Colonic mucosa (tissue), 4 donors: ENCODE measurements around the gene ASL. TPM values are rescaled to one million over a fixed set of nuclear protein-coding genes. Genes with fewer than 3 reads are reported as not detected.
A peak's percentile ranks its signal among the peaks of the same experiment; 100 is the strongest.
"Not testable (repeated sequence)": the region's sequence is repeated elsewhere in the genome, so short reads cannot be mapped to it uniquely, and the experiment has no call there.

Experiments
- DNase-seq: peaks from one replicate; pipeline ENCODE4 v3.0.0-alpha.2; 2020
- H3K27ac ChIP-seq: fragments of 200-600 bp; one replicate; pipeline ENCODE4 v1.8.0; 2021
- H3K27me3 ChIP-seq: fragments of 200-600 bp; one replicate; pipeline ENCODE4 v1.8.0; 2021
- H3K36me3 ChIP-seq: fragments of 200-600 bp; one replicate; pipeline ENCODE4 v1.8.0; 2021
- H3K4me1 ChIP-seq: fragments of 200-600 bp; one replicate; pipeline ENCODE4 v1.8.0; 2021; ENCODE audit warnings: mild to moderate bottlenecking
- H3K4me3 ChIP-seq: fragments of 200-600 bp; one replicate; pipeline ENCODE4 v1.8.0; 2021
- H3K9ac ChIP-seq, 2 donors: one replicate each; pipeline ENCODE4 v1.7.0; 2013; ENCODE audit warnings: control low read depth in 2 of 2, low read depth in 2 of 2, low read length in 2 of 2
- H3K9me3 ChIP-seq: fragments of 200-600 bp; one replicate; pipeline ENCODE4 v1.8.0; 2021
- intact Hi-C: fragments of 100-400 bp; cut with DNase I; formaldehyde crosslinking; loops from one replicate; pipeline ENCODE4 v1.14.1; 2022
- total RNA-seq, 2 donors: library from RNA; stranded (reverse); fragmentation: NEBNext Ultra II Directional in 1 of 2; extraction: Animal tissue kit (Norgen Biotek cat#: 25700) in 1 of 2; gene quantifications; one replicate each; pipeline ENCODE4 v1.2.1, GENCODE V29; 2021
- TF ChIP-seq, protein P1 (sequence below): fragments of 200-600 bp; IDR thresholded peaks from one replicate; pipeline ENCODE4 v1.8.0; 2022; ENCODE audit warnings: antibody characterized with exemption, mild to moderate bottlenecking
- donor health status: healthy.
- donor health status: DM: no; HTN: no; CAD: no.
- donor health status: DM: no; HTN: no; CAD: no.

Gene ASL
- total RNA-seq, 2 donors from 2014 or later, result 134 to 144 TPM

DNA sequence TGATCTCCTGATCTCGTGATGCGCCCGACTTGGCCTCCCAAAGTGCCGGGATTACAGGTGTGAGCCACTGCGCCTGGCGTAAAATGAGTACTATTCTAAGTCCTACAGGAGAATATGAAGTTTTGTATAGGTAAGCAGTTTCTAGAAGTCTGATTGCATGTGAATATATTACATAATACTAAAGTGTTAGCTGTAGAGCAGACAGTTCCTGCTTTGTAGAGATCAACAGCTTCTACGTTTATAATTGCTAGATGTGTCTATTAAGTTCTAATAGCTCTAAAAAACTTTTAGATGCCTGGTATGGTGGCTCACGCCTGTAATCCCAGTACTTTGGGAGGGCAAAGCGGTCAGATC lies 47.5 kb downstream of the ASL start:
- no peak overlapping the region for H3K4me3 ChIP-seq
- DNase-seq, result no peak
- TF ChIP-seq, protein P1, sequence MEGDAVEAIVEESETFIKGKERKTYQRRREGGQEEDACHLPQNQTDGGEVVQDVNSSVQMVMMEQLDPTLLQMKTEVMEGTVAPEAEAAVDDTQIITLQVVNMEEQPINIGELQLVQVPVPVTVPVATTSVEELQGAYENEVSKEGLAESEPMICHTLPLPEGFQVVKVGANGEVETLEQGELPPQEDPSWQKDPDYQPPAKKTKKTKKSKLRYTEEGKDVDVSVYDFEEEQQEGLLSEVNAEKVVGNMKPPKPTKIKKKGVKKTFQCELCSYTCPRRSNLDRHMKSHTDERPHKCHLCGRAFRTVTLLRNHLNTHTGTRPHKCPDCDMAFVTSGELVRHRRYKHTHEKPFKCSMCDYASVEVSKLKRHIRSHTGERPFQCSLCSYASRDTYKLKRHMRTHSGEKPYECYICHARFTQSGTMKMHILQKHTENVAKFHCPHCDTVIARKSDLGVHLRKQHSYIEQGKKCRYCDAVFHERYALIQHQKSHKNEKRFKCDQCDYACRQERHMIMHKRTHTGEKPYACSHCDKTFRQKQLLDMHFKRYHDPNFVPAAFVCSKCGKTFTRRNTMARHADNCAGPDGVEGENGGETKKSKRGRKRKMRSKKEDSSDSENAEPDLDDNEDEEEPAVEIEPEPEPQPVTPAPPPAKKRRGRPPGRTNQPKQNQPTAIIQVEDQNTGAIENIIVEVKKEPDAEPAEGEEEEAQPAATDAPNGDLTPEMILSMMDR, result no peak

DNA sequence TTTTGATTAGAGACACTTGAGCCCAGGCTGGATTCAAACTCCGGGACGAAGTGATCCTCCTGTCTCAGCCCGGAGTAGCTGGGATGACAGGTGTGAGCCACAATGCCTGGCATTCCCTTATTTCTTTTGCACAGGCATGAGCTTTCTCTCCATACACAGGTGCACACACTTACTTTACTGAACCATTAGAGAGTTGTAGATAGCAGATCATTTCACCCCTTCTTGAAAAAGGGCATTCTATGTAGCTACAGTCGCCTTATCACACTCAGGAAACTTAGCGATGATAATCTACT lies 48.9 kb downstream of the ASL start:
- H3K27me3 ChIP-seq, H3K4me1 ChIP-seq, H3K9ac ChIP-seq, intact Hi-C loops, H3K4me3 ChIP-seq, H3K9me3 ChIP-seq, DNase-seq, H3K27ac ChIP-seq, H3K36me3 ChIP-seq: not testable (repeated sequence)

More for the DNA sequence above, 47.5 kb downstream of the ASL start:
- Histone ChIP-seq H3K27me3 (no peaks in the 10 kb centered on the region), H3K4me1 (no peaks in the 10 kb centered on the region), H3K9ac (no peak overlapping the region), H3K9me3 (no peaks in the 10 kb centered on the region), H3K27ac (no peak overlapping the region), H3K36me3 (no peaks in the 10 kb centered on the region)
- intact Hi-C loops, result no loop called here

DNA sequence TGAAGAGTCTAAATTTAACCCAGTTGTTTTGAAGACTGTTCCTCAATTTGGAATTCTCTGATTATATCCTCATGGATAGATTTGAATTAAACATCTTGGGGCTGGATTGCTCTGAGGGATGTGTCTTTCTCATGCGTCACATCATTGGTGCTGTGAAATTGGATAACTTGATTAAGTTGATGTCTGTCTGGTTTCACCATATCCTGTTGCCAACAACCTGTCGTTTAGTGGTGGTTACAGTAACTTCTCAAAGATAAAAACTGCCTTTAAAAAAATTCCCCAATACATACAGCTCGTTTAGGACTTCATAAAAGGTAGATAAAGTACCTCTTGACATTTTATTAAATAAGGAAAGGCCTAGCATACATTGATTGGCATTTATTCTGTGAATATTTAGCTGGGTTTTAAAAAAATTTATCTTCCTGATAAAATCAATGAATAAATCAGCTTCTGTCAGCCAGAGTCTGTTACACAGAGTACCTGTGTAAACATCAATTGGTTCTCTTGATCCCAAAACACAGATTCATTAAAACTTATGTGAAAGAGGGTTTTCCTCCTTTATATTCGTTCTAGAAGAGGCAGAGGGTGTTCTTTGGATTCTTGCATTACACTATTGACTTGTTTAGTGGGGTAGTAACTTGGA lies 49.6 kb downstream of the ASL start:
- Histone ChIP-seq H3K4me3 (no peak overlapping the region), H3K27ac (no peak overlapping the region), H3K9ac (no peak overlapping the region), H3K4me1 (no peaks in the 10 kb centered on the region), H3K9me3 (no peaks in the 10 kb centered on the region), H3K27me3 (no peaks in the 10 kb centered on the region), H3K36me3 (no peaks in the 10 kb centered on the region)
- intact Hi-C loops, result no loop called here
- no peak for DNase-seq
- TF ChIP-seq, protein P1, result no peak

DNA sequence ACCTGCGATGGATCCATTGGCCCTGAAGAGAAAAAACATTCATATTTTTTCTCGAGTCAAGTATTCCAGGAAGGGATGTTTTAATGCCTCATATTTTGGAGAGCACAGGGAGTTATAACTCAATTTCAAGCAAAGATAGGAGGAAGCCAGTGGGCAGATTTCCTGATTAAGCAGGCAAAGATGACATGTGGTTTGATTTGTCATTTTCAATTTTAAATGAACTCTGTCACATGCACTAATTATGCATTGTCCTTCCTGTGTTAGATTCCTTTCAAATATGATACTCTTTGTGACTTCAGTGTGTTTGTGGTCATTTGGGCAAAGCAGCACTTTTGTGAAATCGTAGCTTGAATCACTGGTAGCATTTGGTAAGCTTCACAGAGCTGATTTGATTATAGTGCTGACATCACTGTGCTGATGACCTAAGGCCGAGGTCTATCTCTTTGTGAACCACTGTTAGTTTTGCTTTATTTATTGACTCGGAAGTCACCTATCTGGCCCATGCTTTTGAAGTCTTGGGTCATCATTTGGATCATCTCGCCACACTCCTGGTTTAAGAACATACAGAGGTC lies 50.2 kb downstream of the ASL start:
- H3K4me1 ChIP-seq, DNase-seq, intact Hi-C loops, H3K27me3 ChIP-seq, H3K9me3 ChIP-seq, H3K27ac ChIP-seq, H3K36me3 ChIP-seq, H3K4me3 ChIP-seq, H3K9ac ChIP-seq: not testable (repeated sequence)

DNA sequence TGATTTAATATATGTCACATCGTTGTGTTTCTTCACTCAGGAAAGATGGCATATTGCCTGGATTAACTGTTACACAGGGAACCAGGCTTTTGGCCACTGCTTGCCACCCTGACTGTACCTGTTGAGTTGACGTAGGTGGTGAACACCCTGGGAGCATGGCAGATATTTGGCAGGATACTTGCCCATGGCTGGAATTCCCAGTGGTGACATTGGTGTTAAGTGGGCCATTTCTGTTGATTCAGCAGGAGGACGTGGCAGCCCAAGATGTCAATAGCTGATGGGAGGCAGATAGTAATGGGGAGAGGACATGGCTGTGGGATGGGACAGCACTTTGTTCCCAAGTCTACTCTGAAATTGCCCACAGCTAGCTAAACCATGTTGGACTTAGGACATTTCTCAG lies 51.6 kb downstream of the ASL start:
- DNase-seq, H3K4me1 ChIP-seq, H3K9ac ChIP-seq, H3K4me3 ChIP-seq, H3K27ac ChIP-seq, H3K36me3 ChIP-seq, H3K27me3 ChIP-seq, H3K9me3 ChIP-seq, intact Hi-C loops: not testable (repeated sequence)

DNA sequence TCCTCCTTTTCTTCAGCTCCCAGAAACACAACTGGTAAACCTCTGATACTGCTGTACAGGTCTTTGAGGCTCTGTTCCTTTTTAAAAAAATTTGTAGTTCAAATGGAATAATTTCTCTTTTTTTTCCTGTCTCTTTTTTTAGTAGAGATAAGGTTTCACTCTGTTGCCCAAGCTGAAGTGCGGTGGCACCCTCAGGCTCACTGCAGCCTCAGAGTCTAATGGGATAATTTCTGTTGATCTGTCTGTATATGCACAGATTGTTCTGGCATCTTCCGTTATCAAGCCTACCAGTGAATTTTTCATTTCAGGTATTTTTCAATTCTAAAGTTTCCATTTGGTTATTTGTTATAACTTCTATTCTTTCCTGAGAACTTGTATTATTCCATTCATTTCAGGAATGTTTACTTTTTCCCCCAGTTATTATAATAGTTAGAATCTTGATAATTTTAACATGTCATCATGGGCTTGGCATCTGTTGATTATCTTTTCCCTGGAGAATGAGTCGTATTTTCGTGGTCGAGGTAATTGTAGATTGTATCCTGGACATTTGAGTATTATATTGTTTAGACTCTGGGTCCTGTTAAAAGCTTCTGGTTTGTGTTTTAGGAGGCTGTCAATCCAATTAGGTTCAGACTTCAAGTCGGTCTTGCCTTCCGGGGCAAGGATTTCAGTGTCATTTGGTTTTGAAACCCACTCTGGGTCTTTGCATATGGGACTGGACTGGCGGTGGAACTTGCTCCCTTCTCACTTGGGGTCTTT lies 63.6 kb downstream of the ASL start:
- Histone ChIP-seq H3K27ac (no peak overlapping the region), H3K4me1 (no peaks in the 10 kb centered on the region), H3K36me3 (peaks cover 7% of the 10 kb centered on the region), H3K4me3 (no peak overlapping the region), H3K9me3 (no peaks in the 10 kb centered on the region), H3K27me3 (no peaks in the 10 kb centered on the region), H3K9ac (no peak overlapping the region)
- intact Hi-C loops, result no loop called here
- TF ChIP-seq, protein P1, result no peak
- DNase-seq, result no peak

DNA sequence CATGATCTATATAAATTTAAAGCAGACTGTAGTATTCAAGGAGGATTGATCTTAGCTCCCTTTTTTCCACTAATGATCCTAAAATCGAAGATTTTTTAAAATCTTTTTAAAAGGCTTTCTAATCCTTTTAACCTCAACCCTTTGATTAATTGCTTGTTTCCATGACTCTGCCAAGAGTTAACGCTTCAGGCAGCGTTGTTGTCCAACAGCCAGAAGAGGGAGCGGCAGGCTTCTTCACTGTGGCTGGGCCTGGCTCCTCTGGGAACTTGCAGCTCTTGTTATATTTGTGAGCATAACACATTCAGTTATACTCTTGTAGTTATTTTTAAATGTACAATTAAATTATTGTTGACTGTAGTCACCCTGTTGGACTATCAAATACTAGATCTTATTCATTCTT lies 65.3 kb downstream of the ASL start:
- intact Hi-C loops, result no loop called here
- DNase-seq, result peak; percentile 41
- peaks cover 10% of the 10 kb centered on the region for H3K36me3 ChIP-seq
- H3K9me3 ChIP-seq, result no peaks in the 10 kb centered on the region
- H3K4me3 ChIP-seq, result no peak overlapping the region
- no peak overlapping the region for H3K27ac ChIP-seq
- TF ChIP-seq, protein P1, result peak; percentile 19
- no peaks in the 10 kb centered on the region for H3K27me3 ChIP-seq
- H3K9ac ChIP-seq, result no peak overlapping the region
- H3K4me1 ChIP-seq, result no peaks in the 10 kb centered on the region
